Activated naive CD4-positive, alpha-beta T cell treated with anti-CD3 and anti-CD28 coated beads for 36 hours (primary cell): ENCODE data around the gene HTRA3. TPM values are rescaled to one million over a fixed set of nuclear protein-coding genes. Genes with fewer than 3 reads are reported as not detected.

ENCODE experiments used
- CTCF ChIA-PET: fragments of 350-600 bp; sonication (Branson Sonifier 250); formaldehyde crosslinking; loops from one replicate; lab custom pipeline; 2021; ENCODE audit warnings: antibody characterized with exemption; lab: Charles Lee
- DNase-seq: peaks from one replicate; pipeline ENCODE4 v3.0.0-alpha.2; 2020
- H3K27ac Mint-ChIP-seq: one replicate; pipeline ENCODE4 v1.8.0; 2021; ENCODE audit warnings: mild to moderate bottlenecking, mixed read lengths
- H3K27me3 Mint-ChIP-seq: one replicate; pipeline ENCODE4 v1.8.0; 2021; ENCODE audit warnings: low read depth, mixed read lengths
- H3K36me3 Mint-ChIP-seq: one replicate; pipeline ENCODE4 v1.8.0; 2021; ENCODE audit warnings: low read depth, mixed read lengths
- H3K4me1 Mint-ChIP-seq: one replicate; pipeline ENCODE4 v1.8.0; 2021; ENCODE audit warnings: low read depth, mixed read lengths
- H3K4me3 Mint-ChIP-seq: one replicate; pipeline ENCODE4 v1.8.0; 2021; ENCODE audit warnings: mild to moderate bottlenecking, moderate library complexity, mixed read lengths
- H3K9me3 Mint-ChIP-seq: one replicate; pipeline ENCODE4 v1.8.0; 2021; ENCODE audit warnings: mixed read lengths
- intact Hi-C: fragments of 100-400 bp; cut with micrococcal nuclease; formaldehyde crosslinking; loops from one replicate; pipeline ENCODE4 v1.15.1; 2023
- total RNA-seq, 2 experiments: library from RNA; stranded (reverse); gene quantifications; one replicate each; pipeline ENCODE4 v1.2.3, GENCODE V29; 2021

HTRA3 gene
- total RNA-seq, 2 experiments from 2014 or later, result not detected

- intact Hi-C loops, result no loop called here
- H3K9me3 Mint-ChIP-seq, result peaks cover 11% of the 10 kb centered on the region
- CTCF ChIA-PET, result interaction anchor here (1.3 kb wide), 1 partner anchor 91 kb away, joined by 5 read pairs; no protein-coding TSS in a partner anchor
- no peak overlapping the region for H3K4me3 Mint-ChIP-seq
- H3K27me3 Mint-ChIP-seq, result peaks cover 3% of the 10 kb centered on the region
- H3K4me1 Mint-ChIP-seq, result no peaks in the 10 kb centered on the region
- no peak for DNase-seq
- H3K27ac Mint-ChIP-seq, result no peak overlapping the region
- no peaks in the 10 kb centered on the region for H3K36me3 Mint-ChIP-seq
Observed at GRCh38 chr4:8311101-8312068, 41.8 kb downstream of the HTRA3 start.

- no peak overlapping the region for H3K27ac Mint-ChIP-seq
- intact Hi-C loops, result no loop called here
- no peak for DNase-seq
- no peaks in the 10 kb centered on the region for H3K4me1 Mint-ChIP-seq
- CTCF ChIA-PET, result interaction anchor here (1.3 kb wide), 1 partner anchor 91 kb away, joined by 5 read pairs; no protein-coding TSS in a partner anchor
- H3K27me3 Mint-ChIP-seq, result peaks cover 3% of the 10 kb centered on the region
- H3K9me3 Mint-ChIP-seq, result peaks cover 11% of the 10 kb centered on the region
- H3K4me3 Mint-ChIP-seq, result no peak overlapping the region
- H3K36me3 Mint-ChIP-seq, result no peaks in the 10 kb centered on the region
Observed at GRCh38 chr4:8312069-8312445, 42.5 kb downstream of the HTRA3 start.

GRCh38 chr4:8312976-8313375 lies 43.4 kb downstream of the HTRA3 start:
- Mint-ChIP-seq H3K36me3 (no peaks in the 10 kb centered on the region), H3K4me3 (no peak overlapping the region), H3K4me1 (no peaks in the 10 kb centered on the region), H3K27me3 (peaks cover 3% of the 10 kb centered on the region), H3K9me3 (peaks cover 11% of the 10 kb centered on the region), H3K27ac (no peak overlapping the region)
- intact Hi-C loops, result no loop called here
- CTCF ChIA-PET, result no interaction called here
- no peak for DNase-seq

- Mint-ChIP-seq H3K27me3 (peaks cover 3% of the 10 kb centered on the region), H3K27ac (no peak overlapping the region), H3K4me3 (no peak overlapping the region), H3K36me3 (no peaks in the 10 kb centered on the region), H3K4me1 (no peaks in the 10 kb centered on the region), H3K9me3 (peaks cover 11% of the 10 kb centered on the region)
- CTCF ChIA-PET, result no interaction called here
- intact Hi-C loops, result no loop called here
- no peak for DNase-seq
Observed at GRCh38 chr4:8314691-8315255, 45.2 kb downstream of the HTRA3 start.

GRCh38 chr4:8315435-8316250 lies 46.1 kb downstream of the HTRA3 start:
- no peaks in the 10 kb centered on the region for H3K36me3 Mint-ChIP-seq
- no peak overlapping the region for H3K27ac Mint-ChIP-seq
- H3K4me3 Mint-ChIP-seq, result no peak overlapping the region
- H3K27me3 Mint-ChIP-seq, result peaks cover 3% of the 10 kb centered on the region
- CTCF ChIA-PET, result no interaction called here
- DNase-seq, result no peak
- no peaks in the 10 kb centered on the region for H3K4me1 Mint-ChIP-seq
- intact Hi-C loops, result no loop called here
- peaks cover 11% of the 10 kb centered on the region for H3K9me3 Mint-ChIP-seq

- CTCF ChIA-PET, result no interaction called here
Observed at GRCh38 chr4:8316251-8316771, 46.8 kb downstream of the HTRA3 start.

GRCh38 chr4:8316911-8317351 lies 47.4 kb downstream of the HTRA3 start:
- H3K27me3 Mint-ChIP-seq, result peaks cover 3% of the 10 kb centered on the region
- DNase-seq, result no peak

More at GRCh38 chr4:8316251-8316771, 46.8 kb downstream of the HTRA3 start:
- Mint-ChIP-seq H3K27ac (no peak overlapping the region), H3K36me3 (no peaks in the 10 kb centered on the region), H3K4me1 (no peaks in the 10 kb centered on the region), H3K27me3 (peaks cover 3% of the 10 kb centered on the region), H3K9me3 (peaks cover 11% of the 10 kb centered on the region), H3K4me3 (no peak overlapping the region)
- no peak for DNase-seq
- intact Hi-C loops, result no loop called here

GRCh38 chr4:8317474-8317873 lies 47.9 kb downstream of the HTRA3 start:
- intact Hi-C loops, result no loop called here
- Mint-ChIP-seq H3K4me1 (no peaks in the 10 kb centered on the region), H3K27me3 (peaks cover 3% of the 10 kb centered on the region), H3K27ac (no peak overlapping the region), H3K9me3 (peaks cover 5% of the 10 kb centered on the region), H3K36me3 (no peaks in the 10 kb centered on the region), H3K4me3 (no peak overlapping the region)
- DNase-seq, result no peak
- CTCF ChIA-PET, result no interaction called here

More at GRCh38 chr4:8316911-8317351, 47.4 kb downstream of the HTRA3 start:
- H3K9me3 Mint-ChIP-seq, result peaks cover 10% of the 10 kb centered on the region
- CTCF ChIA-PET, result no interaction called here
- intact Hi-C loops, result no loop called here
- no peak overlapping the region for H3K27ac Mint-ChIP-seq
- H3K4me3 Mint-ChIP-seq, result no peak overlapping the region
- H3K36me3 Mint-ChIP-seq, result no peaks in the 10 kb centered on the region
- no peaks in the 10 kb centered on the region for H3K4me1 Mint-ChIP-seq

GRCh38 chr4:8318509-8318908 lies 49.0 kb downstream of the HTRA3 start:
- H3K36me3 Mint-ChIP-seq, result no peaks in the 10 kb centered on the region
- no peaks in the 10 kb centered on the region for H3K4me1 Mint-ChIP-seq
- DNase-seq, result no peak

GRCh38 chr4:8319061-8319460 lies 49.5 kb downstream of the HTRA3 start:
- H3K36me3 Mint-ChIP-seq, result no peaks in the 10 kb centered on the region
- no peaks in the 10 kb centered on the region for H3K9me3 Mint-ChIP-seq
- intact Hi-C loops, result no loop called here
- CTCF ChIA-PET, result interaction anchor here (1.1 kb wide), 1 partner anchor 77 kb away, joined by 3 read pairs; no protein-coding TSS in a partner anchor
- H3K4me1 Mint-ChIP-seq, result no peaks in the 10 kb centered on the region
- no peak overlapping the region for H3K27ac Mint-ChIP-seq
- no peak overlapping the region for H3K4me3 Mint-ChIP-seq
- DNase-seq, result no peak
- peaks cover 3% of the 10 kb centered on the region for H3K27me3 Mint-ChIP-seq

More at GRCh38 chr4:8318509-8318908, 49.0 kb downstream of the HTRA3 start:
- Mint-ChIP-seq H3K9me3 (no peaks in the 10 kb centered on the region), H3K27me3 (peaks cover 3% of the 10 kb centered on the region), H3K27ac (no peak overlapping the region), H3K4me3 (no peak overlapping the region)
- CTCF ChIA-PET, result interaction anchor here (1.1 kb wide), 1 partner anchor 76 kb away, joined by 3 read pairs; no protein-coding TSS in a partner anchor
- intact Hi-C loops, result no loop called here

GRCh38 chr4:8319731-8320385 lies 50.3 kb downstream of the HTRA3 start:
- Mint-ChIP-seq H3K4me3 (no peak overlapping the region), H3K27ac (no peak overlapping the region), H3K4me1 (no peaks in the 10 kb centered on the region), H3K9me3 (no peaks in the 10 kb centered on the region), H3K36me3 (no peaks in the 10 kb centered on the region), H3K27me3 (no peaks in the 10 kb centered on the region)
- DNase-seq, result no peak
- intact Hi-C loops, result no loop called here
- CTCF ChIA-PET, result no interaction called here
